Prostate gland (tissue), 2 donors: Measurements from ENCODE around the gene PLRG1.

Experiments used
- POLR2A ChIP-seq: fragments of 450-650 bp; IDR thresholded peaks from one replicate; pipeline ENCODE4 v1.6.1; 2016; ENCODE audit warnings: antibody characterized with exemption, mild to moderate bottlenecking
- POLR2AphosphoS5 ChIP-seq: sonication (generic); formaldehyde crosslinking; IDR thresholded peaks from one replicate; pipeline ENCODE4 v1.6.1; 2017; ENCODE audit warnings: antibody characterized with exemption
- TF ChIP-seq, protein P1 (sequence below), 4 experiments: fragments of 200-600 bp in 2 of 4; fragments of 450-650 bp in 2 of 4; sonication (generic) in 2 of 4; IDR thresholded peaks; 1 replicate in 3 of 4; 2 replicates in 1 of 4; pipeline ENCODE4 v1.5.1; 2016 to 2019; ENCODE audit warnings: antibody characterized with exemption in 4 of 4, mild to moderate bottlenecking in 2 of 4, moderate library complexity in 2 of 4

DNA sequence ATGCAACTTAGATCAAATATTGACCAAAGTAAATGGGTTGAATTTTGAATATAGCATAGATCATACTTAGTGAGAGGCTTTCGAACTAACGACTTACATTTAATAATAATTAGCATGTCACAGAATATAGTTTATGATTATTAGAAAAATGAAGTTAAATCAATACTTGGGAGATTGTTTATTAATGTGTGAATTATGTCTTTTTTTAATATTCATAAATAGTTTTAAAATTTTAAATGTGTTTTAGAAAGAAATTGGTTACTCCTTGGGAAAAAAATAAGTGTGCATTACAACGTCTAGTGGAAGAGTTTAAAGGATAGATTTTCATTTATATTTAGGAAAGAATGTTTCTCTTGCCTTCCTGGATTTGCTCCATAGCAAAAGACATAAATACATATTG, 33.0 kb upstream of the PLRG1 start:
- TF ChIP-seq, protein P1, sequence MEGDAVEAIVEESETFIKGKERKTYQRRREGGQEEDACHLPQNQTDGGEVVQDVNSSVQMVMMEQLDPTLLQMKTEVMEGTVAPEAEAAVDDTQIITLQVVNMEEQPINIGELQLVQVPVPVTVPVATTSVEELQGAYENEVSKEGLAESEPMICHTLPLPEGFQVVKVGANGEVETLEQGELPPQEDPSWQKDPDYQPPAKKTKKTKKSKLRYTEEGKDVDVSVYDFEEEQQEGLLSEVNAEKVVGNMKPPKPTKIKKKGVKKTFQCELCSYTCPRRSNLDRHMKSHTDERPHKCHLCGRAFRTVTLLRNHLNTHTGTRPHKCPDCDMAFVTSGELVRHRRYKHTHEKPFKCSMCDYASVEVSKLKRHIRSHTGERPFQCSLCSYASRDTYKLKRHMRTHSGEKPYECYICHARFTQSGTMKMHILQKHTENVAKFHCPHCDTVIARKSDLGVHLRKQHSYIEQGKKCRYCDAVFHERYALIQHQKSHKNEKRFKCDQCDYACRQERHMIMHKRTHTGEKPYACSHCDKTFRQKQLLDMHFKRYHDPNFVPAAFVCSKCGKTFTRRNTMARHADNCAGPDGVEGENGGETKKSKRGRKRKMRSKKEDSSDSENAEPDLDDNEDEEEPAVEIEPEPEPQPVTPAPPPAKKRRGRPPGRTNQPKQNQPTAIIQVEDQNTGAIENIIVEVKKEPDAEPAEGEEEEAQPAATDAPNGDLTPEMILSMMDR (IDR thresholded peaks at IDR 0.05) = no peak
- no peak for TF ChIP-seq POLR2A
- TF ChIP-seq POLR2AphosphoS5 = no peak
